Heart left ventricle (tissue), 16 donors: ENCODE measurements around the gene NUP188. TPM values are rescaled to one million over a fixed set of nuclear protein-coding genes. Genes with fewer than 3 reads are reported as not detected.

ENCODE experiments used
- ATAC-seq, 4 donors: fragments of 200-7000 bp; cut with Tn5 transposase; one replicate each; pipeline ENCODE4 v1.9.1; 2020 to 2022; ENCODE audit warnings: moderate library complexity in 4 of 4, mild to moderate bottlenecking in 3 of 4, moderate number of reproducible peaks in 1 of 4
- DNase-seq, 5 donors: peaks; one replicate each; pipeline ENCODE4 v3.0.0-alpha.2; 2020
- H3K27ac ChIP-seq, 12 donors: fragments of 200-600 bp; sonication (generic) in 4 of 12; one replicate each; pipeline versions ENCODE4 v1.5.0 to v1.8.0; 2016 to 2022; ENCODE audit warnings: mild to moderate bottlenecking in 2 of 12
- H3K27me3 ChIP-seq, 9 donors: fragments of 200-600 bp; sonication (generic) in 2 of 9; one replicate each; pipeline versions ENCODE4 v1.5.1 to v1.8.0; 2016 to 2022; ENCODE audit warnings: mild to moderate bottlenecking in 3 of 9
- H3K36me3 ChIP-seq, 9 donors: fragments of 200-600 bp; sonication (generic) in 2 of 9; one replicate each; pipeline versions ENCODE4 v1.5.0 to v1.8.0; 2018 to 2022; ENCODE audit warnings: mild to moderate bottlenecking in 2 of 9
- H3K4me1 ChIP-seq, 12 donors: fragments of 200-600 bp; sonication (generic) in 4 of 12; one replicate each; pipeline versions ENCODE4 v1.5.0 to v1.8.0; 2016 to 2022; ENCODE audit warnings: mild to moderate bottlenecking in 3 of 12
- H3K4me3 ChIP-seq, 12 donors: fragments of 200-600 bp; sonication (generic) in 4 of 12; one replicate each; pipeline versions ENCODE4 v1.5.0 to v1.8.0; 2017 to 2022; ENCODE audit warnings: mild to moderate bottlenecking in 9 of 12, moderate library complexity in 4 of 12
- H3K9me3 ChIP-seq, 12 donors: fragments of 200-600 bp; sonication (generic) in 4 of 12; one replicate each; pipeline versions ENCODE4 v1.5.0 to v1.8.0; 2016 to 2022; ENCODE audit warnings: mild to moderate bottlenecking in 1 of 12
- POLR2A ChIP-seq, 2 donors: fragments of 450-650 bp; IDR thresholded peaks; one replicate each; pipeline ENCODE4 v1.6.1; 2017; ENCODE audit warnings: antibody characterized with exemption in 2 of 2, mild to moderate bottlenecking in 2 of 2, moderate library complexity in 2 of 2
- WGBS, 4 donors: extraction: QIAGEN DNeasy Blood & Tissue Kit in 2 of 4; methylation state at CpG; one replicate each; pipeline versions ENCODE4 v1.1.5 to v1.1.7; 2013 to 2018; 5-methylcytosine and 5-hydroxymethylcytosine counted together
- intact Hi-C, 10 donors: fragments of 100-400 bp; cut with DNase I; formaldehyde crosslinking; loops; one replicate each; pipeline versions ENCODE4 v1.11.1 to v1.14.2; 2022
- polyA plus RNA-seq, 2 donors: library from polyadenylated mRNA; stranded (reverse); fragments of 200-250 nt; gene quantifications; one replicate each; pipeline ENCODE4 v1.2.3, GENCODE V29; 2013
- total RNA-seq, 9 donors: library from RNA; depleted of rRNA in 2 of 9; stranded (reverse); fragments of >200 nt in 2 of 9; fragmentation: NEBNext Ultra II Directional in 3 of 9; extraction: Animal tissue kit (Norgen Biotek cat#: 25700) in 3 of 9; gene quantifications; one replicate each; pipeline versions ENCODE4 v1.1.0 to v1.2.4, GENCODE V29; 2016 to 2023
- TF ChIP-seq, protein P1 (sequence below), 12 donors: fragments of 200-600 bp; sonication (generic) in 4 of 12; IDR thresholded peaks; one replicate each; pipeline versions ENCODE4 v1.5.0 to v1.8.0; 2018 to 2022; ENCODE audit warnings: antibody characterized with exemption in 12 of 12, mild to moderate bottlenecking in 5 of 12
- donor health status: ischemic (EF 13 %, LVEDD 7.1; RV severe dilation, severe dysfunction).
- donor health status: healthy with polysubstance abuse.
- donor health status: DM: no; HTN: yes; CAD: no.
- donor health status: DM: no; HTN: no; CAD: no.
- donor health status: ischemic (EF 25% LVEDD 6.9; RV normal size, moderate dysfunction).
- donor health status: ischemic (EF 25% LVEDD 5.7; RV mildly dilated, moderate dysfunction).
- donor health status: healthy.
- donor health status: DM: yes; HTN: yes; CAD: no.
- donor health status: ischemic (EF 35%, LVEDD 5.7; RV mildly dilated, moderate dysfunction).
- donor health status: nonischemic (EF 11% LVEDD 7.7; RV severe dilation, severe dysfunction).
- donor health status: DM: yes; HTN: yes; CAD: no.
- donor health status: PGD.
- donor health status: ischemic (EF 29% LVEDD 5.4; RV normal size, mild dysfunction).
- donor health status: nonischemic (EF 23%, LVEDD 6.1; RV moderate dilation, normal function).

Gene NUP188
- total and polyA plus RNA-seq, 11 donors = 10.6 to 35.1 (median 22.6) TPM

DNA sequence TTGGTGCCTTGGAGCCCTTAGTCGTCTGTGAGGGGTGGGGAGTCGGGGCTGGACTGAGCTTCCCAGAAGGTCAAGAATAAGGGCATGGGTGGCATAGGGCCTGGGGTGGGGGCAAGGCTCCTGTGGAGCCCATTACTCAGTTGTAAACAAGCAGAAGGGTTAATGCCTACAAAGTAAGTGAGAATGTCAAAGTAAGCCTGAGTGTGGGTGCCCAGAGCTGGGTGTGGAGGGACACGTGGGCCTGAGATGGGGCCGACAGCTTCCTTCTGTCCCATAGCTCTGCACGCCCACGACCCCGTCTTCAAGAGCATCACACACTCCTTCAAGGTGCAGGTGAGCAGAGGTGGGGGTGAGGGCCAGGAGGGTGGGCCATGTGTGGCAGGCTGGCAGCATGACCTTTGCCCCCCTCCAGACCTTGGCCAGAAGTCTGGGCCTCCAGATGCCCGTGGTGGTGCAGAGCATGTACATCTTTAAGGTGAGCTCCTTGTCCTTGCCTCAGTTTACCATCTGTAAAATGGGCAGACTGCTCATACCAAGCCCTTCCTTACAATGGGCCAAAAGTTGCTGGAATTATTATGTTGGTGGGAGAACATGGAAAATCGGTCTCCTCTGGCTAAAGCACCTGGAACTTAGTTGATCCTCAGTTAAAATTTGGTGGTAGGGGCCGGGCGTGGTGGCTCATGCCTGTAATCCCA lies 11.2 kb upstream of the NUP188 start:
- intact Hi-C loops = no loop called here

DNA sequence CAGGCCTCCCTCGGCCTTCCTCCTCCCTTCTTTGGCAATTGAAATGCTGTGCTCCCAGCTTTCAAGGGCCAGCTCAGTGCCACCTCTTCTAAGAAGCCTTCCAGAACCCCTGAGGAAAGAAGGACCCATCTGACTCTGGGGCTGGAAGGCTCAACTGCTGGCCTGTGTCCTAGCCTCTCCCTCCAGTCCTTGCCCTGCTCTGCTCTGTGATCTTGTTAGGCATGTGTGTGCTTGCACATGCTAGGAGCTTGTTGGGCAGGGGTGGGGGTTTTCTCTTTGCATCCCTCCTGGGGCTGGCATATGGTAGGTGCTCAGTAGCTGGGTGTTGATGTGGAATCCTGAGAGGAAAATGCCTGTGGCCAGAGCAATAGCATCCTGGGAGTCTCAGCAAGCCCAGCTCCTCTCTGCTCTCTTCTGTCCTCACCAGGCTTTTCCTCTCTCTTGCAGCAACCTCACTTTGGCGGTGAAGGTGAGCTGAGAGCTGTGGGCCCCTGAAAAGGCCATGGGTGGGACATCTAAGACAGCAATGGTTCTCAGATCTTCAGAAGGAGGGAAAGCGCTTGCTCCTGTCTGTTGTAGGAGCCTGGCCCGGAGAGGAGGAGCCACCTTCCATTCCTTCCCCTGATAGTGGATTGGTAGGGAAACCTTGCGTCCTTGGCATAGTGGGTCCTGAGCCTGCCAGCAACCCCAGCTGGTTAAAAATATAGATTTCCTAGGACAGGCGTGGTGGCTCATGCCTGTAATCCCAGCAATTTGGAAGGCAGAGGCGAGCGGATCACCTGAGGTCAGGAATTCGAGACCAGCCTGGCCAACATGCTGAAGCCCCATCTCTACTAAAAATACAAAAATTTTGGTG lies 10.0 kb upstream of the NUP188 start:
- Histone ChIP-seq H3K27ac (no peak overlapping the region), H3K36me3 (peaks cover 0 to 25% (median 3%) of the 10 kb centered on the region in 9 donors), H3K4me3 (no peak overlapping the region), H3K9me3 (no peaks in the 10 kb centered on the region), H3K4me1 (peaks cover 0 to 26% (median 17%) of the 10 kb centered on the region in 12 donors), H3K27me3 (no peaks in the 10 kb centered on the region)
- ATAC-seq = no peak
- DNase-seq = no peak
- TF ChIP-seq POLR2A (IDR thresholded peaks at IDR 0.05) = no peak
- TF ChIP-seq, protein P1, sequence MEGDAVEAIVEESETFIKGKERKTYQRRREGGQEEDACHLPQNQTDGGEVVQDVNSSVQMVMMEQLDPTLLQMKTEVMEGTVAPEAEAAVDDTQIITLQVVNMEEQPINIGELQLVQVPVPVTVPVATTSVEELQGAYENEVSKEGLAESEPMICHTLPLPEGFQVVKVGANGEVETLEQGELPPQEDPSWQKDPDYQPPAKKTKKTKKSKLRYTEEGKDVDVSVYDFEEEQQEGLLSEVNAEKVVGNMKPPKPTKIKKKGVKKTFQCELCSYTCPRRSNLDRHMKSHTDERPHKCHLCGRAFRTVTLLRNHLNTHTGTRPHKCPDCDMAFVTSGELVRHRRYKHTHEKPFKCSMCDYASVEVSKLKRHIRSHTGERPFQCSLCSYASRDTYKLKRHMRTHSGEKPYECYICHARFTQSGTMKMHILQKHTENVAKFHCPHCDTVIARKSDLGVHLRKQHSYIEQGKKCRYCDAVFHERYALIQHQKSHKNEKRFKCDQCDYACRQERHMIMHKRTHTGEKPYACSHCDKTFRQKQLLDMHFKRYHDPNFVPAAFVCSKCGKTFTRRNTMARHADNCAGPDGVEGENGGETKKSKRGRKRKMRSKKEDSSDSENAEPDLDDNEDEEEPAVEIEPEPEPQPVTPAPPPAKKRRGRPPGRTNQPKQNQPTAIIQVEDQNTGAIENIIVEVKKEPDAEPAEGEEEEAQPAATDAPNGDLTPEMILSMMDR (IDR thresholded peaks at IDR 0.05) = no peak
- intact Hi-C loops = no loop called here
- WGBS, 4 donors = 89 to 96% (median 94%) methylated on average over 9 of the region's 9 CpGs

More for the DNA sequence above, 11.2 kb upstream of the NUP188 start:
- ATAC-seq = no peak
- Histone ChIP-seq H3K4me1 (peaks cover 0 to 14% (median 11%) of the 10 kb centered on the region in 12 donors), H3K27me3 (no peaks in the 10 kb centered on the region), H3K4me3 (no peak overlapping the region), H3K27ac (no peak overlapping the region), H3K9me3 (no peaks in the 10 kb centered on the region), H3K36me3 (peaks cover 0 to 21% (median 3%) of the 10 kb centered on the region in 9 donors)
- DNase-seq = no peak
- 89 to 90% (median 89%) methylated on average over 10 to 11 of the region's 11 CpGs for WGBS, 4 donors
- no peak for TF ChIP-seq POLR2A (IDR thresholded peaks at IDR 0.05)
- TF ChIP-seq, protein P1 (IDR thresholded peaks at IDR 0.05) = no peak

DNA sequence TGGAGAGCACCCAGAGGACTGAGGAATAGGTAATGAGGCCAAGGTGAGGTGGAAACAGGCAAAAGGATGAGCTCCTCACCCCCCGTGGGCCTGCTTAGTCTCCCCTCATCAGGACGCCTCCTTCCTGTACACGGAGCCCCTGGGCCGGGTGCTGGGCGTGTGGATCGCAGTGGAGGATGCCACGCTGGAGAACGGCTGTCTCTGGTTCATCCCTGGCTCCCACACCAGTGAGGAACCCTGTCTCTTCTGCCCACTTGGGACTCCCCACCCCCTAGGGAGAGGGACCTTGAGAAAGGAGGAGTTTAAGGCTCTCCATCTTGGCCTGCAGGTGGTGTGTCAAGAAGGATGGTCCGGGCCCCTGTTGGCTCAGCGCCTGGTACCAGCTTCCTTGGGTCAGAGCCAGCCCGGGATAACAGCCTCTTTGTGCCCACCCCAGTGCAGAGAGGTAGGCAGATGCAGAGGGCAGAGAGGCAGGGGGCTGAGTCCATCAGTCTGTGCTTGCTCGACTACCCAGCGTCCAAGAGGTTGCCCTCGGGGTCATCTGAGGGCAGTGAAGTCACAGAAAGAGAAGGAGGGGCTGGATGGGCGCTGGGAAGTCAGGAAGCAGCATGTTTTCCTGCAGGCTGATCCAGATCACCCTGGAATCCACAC lies 7.1 kb upstream of the NUP188 start:
- intact Hi-C loops = no loop called here
- Histone ChIP-seq H3K36me3 (peaks cover 0 to 20% (median 5%) of the 10 kb centered on the region in 9 donors), H3K27ac (peak overlapping the region in 6 of 12 donors; percentile 25 to 65 (median 46)), H3K4me1 (peaks cover 0 to 48% (median 23%) of the 10 kb centered on the region in 12 donors), H3K27me3 (no peaks in the 10 kb centered on the region), H3K4me3 (no peak overlapping the region), H3K9me3 (no peaks in the 10 kb centered on the region)
- peak in 3 of 4 donors; percentile 25 to 63 (median 36) for ATAC-seq
- TF ChIP-seq, protein P1 (IDR thresholded peaks at IDR 0.05) = no peak
- TF ChIP-seq POLR2A (IDR thresholded peaks at IDR 0.05) = no peak
- WGBS, 4 donors = 57 to 67% (median 59%) methylated on average over 11 to 15 of the region's 15 CpGs
- peak in 1 of 5 donors; percentile 38 for DNase-seq
